GM19468 (cell line): ENCODE measurements around the gene CLCA1.

Source experiments
- ATAC-seq: cut with Tn5 transposase; IDR thresholded peaks from one replicate; pipeline ENCODE4 v1.9.1; 2021; ENCODE audit warnings: mild to moderate bottlenecking, moderate library complexity, moderate number of reproducible peaks; ENCODE audit not compliant: unreplicated experiment; ENCODE audit errors: extremely low read depth

The CLCA1 gene

DNA sequence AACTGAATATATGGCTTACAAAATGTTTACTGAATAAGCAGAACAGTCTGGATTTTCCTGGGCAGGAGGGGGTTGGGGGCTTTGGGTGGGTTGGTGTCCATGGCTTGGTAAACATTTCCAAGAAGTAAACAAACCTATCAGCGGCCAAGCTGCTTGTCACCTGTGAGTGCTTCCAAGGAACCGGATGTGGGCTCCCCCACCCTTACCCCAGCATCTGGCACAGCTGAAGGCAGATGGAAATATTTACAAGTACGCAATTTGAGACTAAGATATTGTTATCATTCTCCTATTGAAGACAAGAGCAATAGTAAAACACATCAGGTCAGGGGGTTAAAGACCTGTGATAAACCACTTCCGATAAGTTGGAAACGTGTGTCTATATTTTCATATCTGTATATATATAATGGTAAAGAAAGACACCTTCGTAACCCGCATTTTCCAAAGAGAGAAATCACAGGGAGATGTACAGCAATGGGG, at the start of gene CLCA1:
TSS of gene CLCA1 (plus strand) at position 427 of the 477 bp plus-strand sequence. CDS start at position 472, 45 bp downstream.
- ATAC-seq: no peak

DNA sequence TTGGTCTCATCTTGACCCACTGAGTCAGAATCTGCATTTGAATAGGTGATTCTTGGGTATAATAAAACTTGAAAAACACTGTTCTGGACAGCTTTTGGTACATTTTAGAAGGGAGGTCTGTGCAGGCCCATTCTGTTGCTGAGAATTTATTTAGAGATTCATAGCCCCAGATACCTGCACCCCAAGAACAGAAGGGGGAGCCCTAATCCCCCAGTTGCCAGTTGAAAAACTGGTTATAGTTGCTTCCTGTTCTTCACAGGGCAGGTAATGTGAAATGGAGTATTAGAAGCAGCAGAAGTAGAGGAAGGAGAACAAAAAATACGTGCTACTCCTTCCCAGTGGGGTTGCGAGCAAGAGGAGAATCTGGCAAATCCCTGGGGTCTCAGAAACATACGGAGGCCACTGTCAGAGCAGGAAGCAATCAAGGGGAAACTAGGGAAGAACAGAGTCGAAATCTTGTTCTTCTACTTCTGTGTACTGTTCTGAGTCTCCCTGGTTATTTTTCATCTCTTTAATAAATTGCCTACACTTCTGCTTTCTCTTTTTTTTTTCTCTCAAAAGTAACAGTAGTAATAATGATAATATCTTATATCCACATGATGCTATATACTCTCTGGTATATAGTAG, 49.3 kb upstream of the CLCA1 start:
- ATAC-seq: peak; percentile 68

DNA sequence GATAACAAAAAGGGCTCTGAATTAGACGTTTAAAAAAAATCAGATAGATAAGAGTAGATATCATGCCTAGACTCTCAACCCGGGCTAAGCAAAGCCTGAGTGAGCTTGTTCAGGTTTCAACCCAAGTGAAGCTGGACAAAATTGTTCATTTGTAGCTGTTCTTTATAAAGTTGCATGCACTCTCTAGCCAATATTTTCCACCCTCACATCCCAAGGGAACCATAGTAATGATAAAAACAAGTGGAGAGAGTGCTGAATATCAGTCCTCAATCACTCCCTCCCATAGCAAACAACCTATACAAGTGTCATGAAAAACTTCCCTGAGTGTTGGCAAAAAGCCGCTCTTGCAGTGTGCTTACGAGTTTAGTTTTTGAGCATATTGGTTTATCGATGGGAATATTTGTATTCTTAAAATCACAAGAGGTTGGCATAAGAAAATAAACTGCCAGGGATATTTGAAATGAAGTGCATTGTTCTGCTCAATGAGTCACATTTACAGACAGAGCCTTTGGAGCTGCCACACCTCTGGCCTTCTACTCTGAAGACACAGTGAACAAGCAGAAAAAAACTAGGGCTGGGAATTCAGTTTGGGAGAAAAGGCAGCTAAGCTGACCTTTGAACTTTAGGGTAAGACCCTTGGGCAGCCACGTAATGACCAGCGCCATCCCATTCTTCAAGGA, 47.0 kb upstream of the CLCA1 start:
- no peak for ATAC-seq

DNA sequence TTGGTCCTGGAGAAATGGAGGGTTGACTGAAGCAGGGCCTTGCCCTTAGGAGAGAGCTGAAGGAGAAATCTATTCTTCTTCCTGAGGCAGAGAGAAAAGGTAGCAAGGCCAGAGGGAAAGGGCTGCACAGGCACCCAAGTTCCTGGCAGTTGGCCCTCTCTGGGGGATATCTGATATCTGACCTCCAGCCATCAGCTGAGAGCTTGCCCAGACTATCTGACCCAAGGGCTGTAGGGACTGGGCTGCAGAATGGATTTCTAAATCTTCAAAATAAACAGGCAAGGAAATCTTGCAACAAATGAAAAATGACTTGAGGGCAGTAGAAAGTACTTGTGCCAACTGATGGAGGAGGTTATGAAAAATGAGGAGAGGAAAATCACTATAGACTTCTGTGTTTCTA, 45.3 kb upstream of the CLCA1 start:
- no peak for ATAC-seq

- no peak for ATAC-seq
Observed at GRCh38 chr1:86423873-86424272, 44.9 kb upstream of the CLCA1 start, which contains the start of gene CLCA2. TSS of gene CLCA2 (plus strand) at chr1:86424171. CDS start at chr1:86424248, 77 bp downstream.

DNA sequence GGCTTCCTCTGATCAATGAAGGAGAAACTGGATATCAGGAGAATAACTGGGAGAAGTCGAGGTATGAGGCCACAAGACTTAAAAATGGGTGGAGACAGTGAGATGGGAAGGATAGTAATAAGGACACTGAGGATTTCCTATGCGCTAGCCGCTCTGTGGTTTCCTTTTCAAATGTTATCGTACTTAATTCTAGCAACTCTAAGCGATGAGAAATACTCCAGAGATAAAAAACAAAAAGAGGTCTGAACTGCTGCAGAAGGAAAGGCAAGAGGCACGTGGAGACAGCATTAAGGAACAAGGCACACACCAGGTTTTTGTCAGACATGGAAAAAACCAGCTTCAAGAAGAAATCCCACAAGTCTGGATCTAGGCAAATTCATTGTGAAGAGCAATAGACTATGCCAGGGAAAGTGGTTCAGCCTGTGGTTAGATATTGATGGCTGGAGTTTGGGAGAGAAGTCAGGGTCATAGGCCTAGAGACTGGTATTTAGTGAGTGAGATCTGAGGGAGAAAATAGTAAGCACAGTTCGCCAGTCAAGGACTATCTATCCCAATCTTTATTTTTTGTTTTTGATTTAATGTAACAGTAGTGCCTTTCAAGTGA, 39.5 kb upstream of the CLCA1 start:
- no peak for ATAC-seq

DNA sequence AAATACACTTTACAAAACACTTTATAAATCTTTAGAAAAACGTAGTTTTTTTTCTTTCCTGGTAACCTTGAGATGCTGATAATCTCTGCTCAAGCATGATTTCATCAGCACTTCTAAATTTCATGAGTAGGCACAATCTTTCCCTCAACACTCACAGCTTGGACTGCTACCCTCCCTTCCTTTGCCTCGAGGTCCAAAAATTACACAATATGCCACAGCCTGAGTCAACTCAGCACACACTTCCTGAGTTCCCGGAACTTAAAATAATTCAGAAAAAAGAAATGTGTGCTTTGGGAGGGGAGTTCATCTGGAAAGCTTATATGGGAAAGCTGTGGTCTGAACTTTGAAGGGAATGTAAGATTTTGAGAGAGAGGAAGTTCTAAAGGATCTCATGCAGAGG, 38.9 kb upstream of the CLCA1 start:
- ATAC-seq: no peak

GRCh38 chr1:86430376-86430775, 38.4 kb upstream of the CLCA1 start:
- no peak for ATAC-seq

DNA sequence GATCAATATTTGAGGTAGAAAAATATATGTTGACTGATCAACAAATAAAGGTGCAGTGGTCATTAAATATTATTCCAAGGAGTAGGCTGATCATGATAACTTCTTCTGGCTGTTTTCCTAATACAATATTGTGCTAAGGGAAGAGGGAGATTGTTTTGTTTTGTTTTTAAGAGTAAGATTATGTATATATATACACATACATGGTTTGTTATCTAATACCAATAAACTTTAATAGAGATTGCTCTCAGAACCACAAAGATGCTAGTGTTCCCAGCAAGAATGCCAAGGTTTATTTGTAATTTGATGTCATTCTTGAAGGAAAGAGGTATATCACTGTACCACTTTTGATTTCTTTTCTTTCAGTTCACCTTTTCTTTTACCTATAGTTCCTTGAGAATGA, 34.7 kb upstream of the CLCA1 start:
- no peak for ATAC-seq

DNA sequence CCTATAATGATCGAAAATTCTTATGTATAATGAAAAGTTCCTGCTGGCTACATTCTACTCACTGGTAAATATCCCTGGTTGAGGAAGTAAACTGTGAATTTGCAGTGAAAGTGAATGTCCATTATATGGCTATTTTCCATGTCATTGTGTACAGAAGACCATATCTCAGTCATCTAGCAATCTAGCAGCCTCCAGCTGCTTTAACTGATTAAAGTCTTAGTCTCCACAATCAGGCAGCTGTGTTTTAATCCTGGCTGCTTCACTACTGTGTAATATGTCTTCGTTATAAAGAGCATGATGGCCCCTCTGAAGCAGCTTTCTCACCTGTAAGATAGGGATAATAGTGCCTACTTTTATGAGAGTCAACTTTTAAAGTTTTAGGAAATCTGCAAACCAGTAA, 33.4 kb upstream of the CLCA1 start:
- ATAC-seq: no peak

DNA sequence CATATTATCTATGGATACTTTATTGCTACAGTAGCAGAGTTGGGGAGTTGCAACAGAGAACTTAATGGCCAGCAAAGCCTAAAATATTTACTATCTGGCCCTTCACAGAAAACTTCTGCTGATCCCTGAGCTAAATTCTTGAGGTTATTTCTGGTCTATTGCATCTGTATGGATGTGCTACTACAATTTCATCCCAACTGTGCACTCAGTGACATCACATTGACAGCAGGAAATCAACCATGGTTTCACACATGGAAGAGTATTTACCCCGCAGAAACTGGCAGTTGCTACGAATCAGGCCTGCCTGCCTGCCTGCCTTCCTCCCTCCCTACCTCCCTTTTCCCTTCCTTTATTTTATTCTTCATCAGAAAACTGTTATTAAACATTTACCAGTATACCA, 32.7 kb upstream of the CLCA1 start:
- no peak for ATAC-seq

DNA sequence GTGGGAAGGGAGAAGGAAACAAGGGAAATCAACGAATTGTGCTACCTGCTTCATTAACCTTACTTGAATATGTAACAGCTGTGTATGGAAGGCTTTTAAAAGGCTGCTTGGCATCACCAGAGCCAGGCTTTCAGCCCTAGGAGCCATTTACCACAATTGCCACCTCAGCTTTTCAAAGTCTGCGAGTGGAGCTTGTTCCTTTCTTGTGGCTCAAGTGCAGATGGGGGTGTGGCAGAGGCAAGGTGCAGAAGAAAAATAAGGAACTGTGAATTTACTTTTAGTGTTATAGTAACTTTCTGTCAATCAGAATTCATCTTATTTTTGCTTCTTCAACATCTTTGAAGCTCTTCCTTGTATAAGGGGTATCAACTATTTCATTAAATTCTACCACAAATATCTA, 27.1 kb upstream of the CLCA1 start:
- ATAC-seq: no peak

DNA sequence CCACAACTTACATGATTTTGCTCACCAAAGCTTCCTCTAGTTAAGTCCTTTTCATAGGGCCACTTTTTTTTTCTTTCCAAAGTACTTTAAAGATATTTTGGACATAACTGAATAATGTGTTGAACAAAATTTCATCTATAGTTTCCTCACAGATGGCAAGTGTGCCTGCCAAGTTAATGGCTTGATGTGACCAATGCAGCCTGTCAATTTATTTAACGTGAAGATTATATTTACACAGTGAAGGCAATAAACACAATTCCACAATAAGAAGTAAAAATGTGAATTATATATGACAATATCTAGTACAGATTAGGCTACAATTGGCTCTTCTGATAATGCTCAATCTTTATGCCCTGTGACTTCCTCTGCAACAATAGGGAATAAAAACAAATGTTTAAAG, 26.7 kb upstream of the CLCA1 start:
- no peak for ATAC-seq

- ATAC-seq: no peak
Observed at GRCh38 chr1:86445919-86446318, 22.8 kb upstream of the CLCA1 start.

- ATAC-seq: no peak
Observed at GRCh38 chr1:86447198-86447790, 21.4 kb upstream of the CLCA1 start.

DNA sequence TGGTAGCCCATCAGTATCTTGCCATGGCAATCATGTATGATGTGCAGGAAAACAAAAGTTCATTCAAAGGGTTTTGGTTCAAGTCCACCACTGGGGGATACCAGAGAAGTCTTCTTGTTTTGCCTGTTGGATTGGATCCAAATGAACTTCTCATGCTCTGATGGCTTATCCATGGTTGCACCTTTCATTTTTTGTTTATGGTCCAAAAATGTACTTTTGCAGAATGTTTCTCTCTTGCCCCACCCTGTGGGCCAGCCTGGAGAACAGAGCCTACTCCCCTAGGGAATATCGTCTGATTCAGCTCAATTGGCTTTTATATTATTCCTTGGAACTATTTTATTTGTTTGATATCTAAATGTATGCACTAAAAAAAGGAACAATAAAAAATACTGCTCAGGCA, 20.1 kb upstream of the CLCA1 start:
- ATAC-seq: no peak

DNA sequence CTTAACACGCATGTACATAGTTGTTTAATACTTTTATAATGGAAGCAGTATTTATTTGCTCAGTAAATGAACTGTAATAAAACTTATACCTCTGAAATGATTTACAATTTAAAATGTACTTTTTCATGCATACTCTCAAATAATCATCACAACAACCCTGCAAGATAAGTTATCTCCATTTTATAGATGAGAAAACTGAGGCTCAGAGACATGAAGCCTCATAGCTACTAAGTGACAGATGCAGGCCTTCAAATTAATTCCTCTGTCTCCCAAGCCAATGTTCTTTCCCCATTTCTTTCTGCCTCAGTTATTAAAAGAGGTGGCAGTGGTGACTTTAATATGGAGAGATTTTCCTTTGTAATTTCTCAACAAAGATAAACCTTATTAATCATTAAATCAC, 19.6 kb upstream of the CLCA1 start:
- no peak for ATAC-seq

DNA sequence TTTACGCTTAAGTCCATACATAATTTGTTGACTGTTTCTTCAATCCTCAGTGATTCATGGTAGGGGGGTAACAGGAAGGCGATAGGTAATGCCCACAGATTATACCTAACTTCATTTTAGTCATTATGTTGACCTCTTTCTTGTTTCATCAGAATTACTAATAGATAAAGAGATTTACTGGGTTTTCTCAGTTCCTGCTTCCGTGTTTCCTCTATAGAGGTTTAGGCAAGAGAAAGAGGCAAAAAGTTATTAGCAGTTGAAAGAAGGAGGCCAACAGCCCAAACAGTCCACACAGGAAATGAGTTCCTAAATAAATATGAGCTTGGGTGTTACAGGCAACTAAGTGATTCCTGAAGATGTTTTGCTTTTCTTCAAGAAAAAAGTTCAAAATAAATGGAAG, 17.9 kb upstream of the CLCA1 start:
- ATAC-seq: no peak

GRCh38 chr1:86453664-86454063, 15.1 kb upstream of the CLCA1 start:
- ATAC-seq: no peak

DNA sequence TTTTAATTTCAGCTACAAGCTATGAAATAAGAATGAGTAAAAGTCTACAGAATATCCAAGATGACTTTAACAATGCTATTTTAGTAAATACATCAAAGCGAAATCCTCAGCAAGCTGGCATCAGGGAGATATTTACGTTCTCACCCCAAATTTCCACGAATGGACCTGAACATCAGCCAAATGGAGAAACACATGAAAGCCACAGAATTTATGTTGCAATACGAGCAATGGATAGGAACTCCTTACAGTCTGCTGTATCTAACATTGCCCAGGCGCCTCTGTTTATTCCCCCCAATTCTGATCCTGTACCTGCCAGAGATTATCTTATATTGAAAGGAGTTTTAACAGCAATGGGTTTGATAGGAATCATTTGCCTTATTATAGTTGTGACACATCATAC, 13.7 kb upstream of the CLCA1 start:
- ATAC-seq: no peak

DNA sequence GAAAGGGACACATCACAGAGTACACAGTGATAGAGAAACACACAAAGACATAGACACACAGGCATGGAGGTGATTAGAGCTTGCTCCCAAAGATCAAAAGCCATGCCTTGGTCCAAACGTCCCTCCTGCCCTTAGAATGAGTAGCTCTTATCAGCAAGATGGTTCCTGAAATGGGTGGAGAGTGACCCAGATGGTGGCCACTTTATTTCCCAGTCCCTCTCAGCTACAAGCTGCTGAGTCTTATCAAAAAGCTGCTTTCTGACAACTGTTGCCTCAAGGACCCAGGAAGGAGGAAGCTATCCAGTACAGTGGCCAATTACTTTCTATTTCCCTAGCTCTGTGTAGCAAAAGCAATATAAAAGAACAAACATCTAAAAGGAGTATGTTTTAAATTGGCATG, 7.7 kb upstream of the CLCA1 start:
- no peak for ATAC-seq
